Neuron (in vitro differentiated cells): ENCODE measurements around the gene AGT.

Experiments used
- H2AFZ ChIP-seq: one replicate; pipeline ENCODE4 v1.6.1; 2013; ENCODE audit warnings: low read depth, mild to moderate bottlenecking, inconsistent platforms, low read length, moderate library complexity
- H3K27me3 ChIP-seq: one replicate; pipeline ENCODE4 v1.6.1; 2013; ENCODE audit warnings: low read length; ENCODE audit not compliant: insufficient read depth
- H3K36me3 ChIP-seq: one replicate; pipeline ENCODE4 v1.6.1; 2013; ENCODE audit warnings: low read length; ENCODE audit not compliant: insufficient read depth
- H3K4me1 ChIP-seq: one replicate; pipeline ENCODE4 v1.6.1; 2013; ENCODE audit warnings: low read length; ENCODE audit not compliant: insufficient read depth
- H3K4me3 ChIP-seq: 2 replicates; pipeline ENCODE4 v1.5.1; 2013; ENCODE audit warnings: mild to moderate bottlenecking, low read length, moderate library complexity
- H3K9me3 ChIP-seq: one replicate; pipeline ENCODE4 v1.6.1; 2013; ENCODE audit warnings: low read length

Gene AGT

GRCh38 chr1:230690101-230690500 lies 23.8 kb downstream of the AGT start:
- Histone ChIP-seq H3K4me1 (no peaks in the 10 kb centered on the region), H3K27me3 (no peaks in the 10 kb centered on the region), H3K9me3 (no peaks in the 10 kb centered on the region), H3K36me3 (peaks cover 83% of the 10 kb centered on the region), H2AFZ (no peak overlapping the region), H3K4me3 (no peak overlapping the region)

- no peaks in the 10 kb centered on the region for H3K27me3 ChIP-seq
- H3K4me3 ChIP-seq: no peak overlapping the region
- H2AFZ ChIP-seq: no peak overlapping the region
- peaks cover 81% of the 10 kb centered on the region for H3K36me3 ChIP-seq
- H3K4me1 ChIP-seq: peaks cover 2% of the 10 kb centered on the region
- H3K9me3 ChIP-seq: no peaks in the 10 kb centered on the region
These were observed 27.2 kb downstream of the AGT start for GRCh38 chr1:230686747-230687146.

- no peaks in the 10 kb centered on the region for H3K27me3 ChIP-seq
- peaks cover 2% of the 10 kb centered on the region for H3K4me1 ChIP-seq
- H3K4me3 ChIP-seq: no peak overlapping the region
- H3K9me3 ChIP-seq: no peaks in the 10 kb centered on the region
- no peak overlapping the region for H2AFZ ChIP-seq
- peaks cover 83% of the 10 kb centered on the region for H3K36me3 ChIP-seq
These were observed 28.9 kb downstream of the AGT start for GRCh38 chr1:230684998-230685397.

GRCh38 chr1:230684146-230684545 lies 29.8 kb downstream of the AGT start:
- Histone ChIP-seq H3K4me3 (no peak overlapping the region), H2AFZ (no peak overlapping the region), H3K27me3 (no peaks in the 10 kb centered on the region), H3K4me1 (peaks cover 2% of the 10 kb centered on the region), H3K9me3 (no peaks in the 10 kb centered on the region), H3K36me3 (peaks cover 83% of the 10 kb centered on the region)

- H3K4me1 ChIP-seq: peaks cover 2% of the 10 kb centered on the region
- H2AFZ ChIP-seq: no peak overlapping the region
- no peak overlapping the region for H3K4me3 ChIP-seq
- H3K36me3 ChIP-seq: peaks cover 88% of the 10 kb centered on the region
- no peaks in the 10 kb centered on the region for H3K27me3 ChIP-seq
- H3K9me3 ChIP-seq: peaks cover 2% of the 10 kb centered on the region
These were observed 30.9 kb downstream of the AGT start for GRCh38 chr1:230682882-230683610.

GRCh38 chr1:230682274-230682673 lies 31.6 kb downstream of the AGT start:
- Histone ChIP-seq H3K9me3 (peaks cover 3% of the 10 kb centered on the region), H3K27me3 (no peaks in the 10 kb centered on the region), H2AFZ (no peak overlapping the region), H3K4me1 (peaks cover 2% of the 10 kb centered on the region), H3K36me3 (peaks cover 85% of the 10 kb centered on the region), H3K4me3 (no peak overlapping the region)

GRCh38 chr1:230681599-230681998 lies 32.3 kb downstream of the AGT start:
- Histone ChIP-seq H3K4me3 (no peak overlapping the region), H3K4me1 (peaks cover 2% of the 10 kb centered on the region), H3K9me3 (peaks cover 9% of the 10 kb centered on the region), H2AFZ (no peak overlapping the region), H3K36me3 (peaks cover 85% of the 10 kb centered on the region), H3K27me3 (no peaks in the 10 kb centered on the region)

- Histone ChIP-seq H3K4me1 (peaks cover 2% of the 10 kb centered on the region), H3K36me3 (peaks cover 85% of the 10 kb centered on the region), H3K27me3 (no peaks in the 10 kb centered on the region), H2AFZ (no peak overlapping the region), H3K4me3 (no peak overlapping the region), H3K9me3 (peaks cover 15% of the 10 kb centered on the region)
These were observed 33.5 kb downstream of the AGT start for GRCh38 chr1:230680300-230681025.

- H3K9me3 ChIP-seq: peaks cover 17% of the 10 kb centered on the region
- H2AFZ ChIP-seq: no peak overlapping the region
- no peak overlapping the region for H3K4me3 ChIP-seq
- peaks cover 86% of the 10 kb centered on the region for H3K36me3 ChIP-seq
- H3K27me3 ChIP-seq: no peaks in the 10 kb centered on the region
- peaks cover 2% of the 10 kb centered on the region for H3K4me1 ChIP-seq
These were observed 34.1 kb downstream of the AGT start for GRCh38 chr1:230679825-230680224.

- no peak overlapping the region for H2AFZ ChIP-seq
- H3K9me3 ChIP-seq: peaks cover 17% of the 10 kb centered on the region
- peaks cover 2% of the 10 kb centered on the region for H3K4me1 ChIP-seq
- no peaks in the 10 kb centered on the region for H3K27me3 ChIP-seq
- H3K4me3 ChIP-seq: no peak overlapping the region
- H3K36me3 ChIP-seq: peaks cover 89% of the 10 kb centered on the region
These were observed 34.7 kb downstream of the AGT start for GRCh38 chr1:230679192-230679591.

- Histone ChIP-seq H3K9me3 (peaks cover 17% of the 10 kb centered on the region), H2AFZ (no peak overlapping the region), H3K27me3 (no peaks in the 10 kb centered on the region), H3K4me1 (peaks cover under 1% of the 10 kb centered on the region), H3K4me3 (no peak overlapping the region), H3K36me3 (peaks cover 88% of the 10 kb centered on the region)
These were observed 36.7 kb downstream of the AGT start for GRCh38 chr1:230677200-230677599.

- peaks cover 17% of the 10 kb centered on the region for H3K9me3 ChIP-seq
- H3K4me3 ChIP-seq: no peak overlapping the region
- no peak overlapping the region for H2AFZ ChIP-seq
- H3K36me3 ChIP-seq: peaks cover 88% of the 10 kb centered on the region
- H3K4me1 ChIP-seq: no peaks in the 10 kb centered on the region
- no peaks in the 10 kb centered on the region for H3K27me3 ChIP-seq
These were observed 39.3 kb downstream of the AGT start for GRCh38 chr1:230674581-230674980.

- H3K9me3 ChIP-seq: no peaks in the 10 kb centered on the region
- H3K36me3 ChIP-seq: peaks cover 72% of the 10 kb centered on the region
- H2AFZ ChIP-seq: no peak overlapping the region
- peaks cover 16% of the 10 kb centered on the region for H3K4me1 ChIP-seq
- no peak overlapping the region for H3K4me3 ChIP-seq
- H3K27me3 ChIP-seq: no peaks in the 10 kb centered on the region
These were observed 44.4 kb downstream of the AGT start for GRCh38 chr1:230669543-230669942.
